Osteoblast (primary cell): Measurements from ENCODE around the gene POC1B. TPM values are rescaled to one million over a fixed set of nuclear protein-coding genes. Genes with fewer than 3 reads are reported as not detected.

ENCODE experiments used
- DNase-seq: peaks from one replicate; pipeline ENCODE4 v3.0.0; 2011; ENCODE audit warnings: low spot score, mixed read lengths; ENCODE audit not compliant: insufficient read length; ENCODE audit errors: missing footprints
- H2AFZ ChIP-seq: 2 replicates; pipeline ENCODE4 v1.6.0; 2011; ENCODE audit warnings: mild to moderate bottlenecking, low read length
- H3K27ac ChIP-seq: 2 replicates; pipeline ENCODE4 v1.5.1; 2011; ENCODE audit warnings: mild to moderate bottlenecking, low read depth, low read length, moderate library complexity
- H3K27me3 ChIP-seq: 2 replicates; pipeline ENCODE4 v1.6.0; 2012; ENCODE audit warnings: mild to moderate bottlenecking, control low read depth, inconsistent platforms, low read length, moderate library complexity; ENCODE audit not compliant: insufficient read depth
- H3K36me3 ChIP-seq: 2 replicates; pipeline ENCODE4 v1.5.1; 2011; ENCODE audit warnings: mild to moderate bottlenecking, low read length, control low read depth, moderate library complexity; ENCODE audit not compliant: insufficient read depth
- H3K4me1 ChIP-seq: 2 replicates; pipeline ENCODE4 v1.5.1; 2011; ENCODE audit warnings: mild to moderate bottlenecking, low read length, control low read depth, moderate library complexity; ENCODE audit not compliant: insufficient read depth
- H3K4me2 ChIP-seq: 2 replicates; pipeline ENCODE4 v1.6.0; 2011; ENCODE audit warnings: mild to moderate bottlenecking, low read length; ENCODE audit not compliant: insufficient read depth
- H3K4me3 ChIP-seq: fragments of 200-600 bp; sonication (generic); 3 replicates; pipeline ENCODE4 v1.5.1; 2012; ENCODE audit warnings: mild to moderate bottlenecking, low read length, inconsistent platforms; ENCODE audit not compliant: insufficient read depth
- H3K79me2 ChIP-seq: 2 replicates; pipeline ENCODE4 v1.6.0; 2012; ENCODE audit warnings: mild to moderate bottlenecking, low read length, control low read depth, inconsistent platforms; ENCODE audit not compliant: insufficient read depth
- H3K9me3 ChIP-seq: 2 replicates; pipeline ENCODE4 v1.5.1; 2011; ENCODE audit warnings: low read depth, low read length, control low read depth
- H4K20me1 ChIP-seq: 2 replicates; pipeline ENCODE4 v1.6.0; 2012; ENCODE audit warnings: mild to moderate bottlenecking, low read length, control low read depth; ENCODE audit not compliant: insufficient read depth
- CTCF ChIP-seq: IDR thresholded peaks from 2 replicates; pipeline ENCODE4 v1.5.1; 2011; ENCODE audit warnings: mild to moderate bottlenecking, low read depth, low read length, moderate library complexity; ENCODE audit errors: extremely low read depth
- total RNA-seq: library from RNA; depleted of rRNA; stranded (reverse); fragments of >200 nt; gene quantifications from 2 replicates; pipeline ENCODE4 v1.2.3, GENCODE V29; 2012

The POC1B gene
- total RNA-seq, 1 donor, result 10.9 TPM

GRCh38 chr12:89429528-89429927, 96.3 kb downstream of the POC1B start:
- no peak overlapping the region for H2AFZ ChIP-seq
- H3K27ac ChIP-seq, result no peak overlapping the region
- H3K4me2 ChIP-seq, result no peak overlapping the region
- H3K4me1 ChIP-seq, result peaks cover 13% of the 10 kb centered on the region
- H3K36me3 ChIP-seq, result no peaks in the 10 kb centered on the region
- H3K79me2 ChIP-seq, result no peaks in the 10 kb centered on the region
- H4K20me1 ChIP-seq, result no peaks in the 10 kb centered on the region
- no peaks in the 10 kb centered on the region for H3K27me3 ChIP-seq
- no peak for TF ChIP-seq CTCF
- no peak for DNase-seq
- H3K9me3 ChIP-seq, result no peaks in the 10 kb centered on the region
- H3K4me3 ChIP-seq, result no peak overlapping the region

- TF ChIP-seq CTCF, result no peak
- Histone ChIP-seq H2AFZ (peak overlapping the region; percentile 37), H3K4me2 (no peak overlapping the region), H3K9me3 (no peaks in the 10 kb centered on the region), H3K27ac (peak overlapping the region; percentile 49), H3K27me3 (no peaks in the 10 kb centered on the region), H3K79me2 (no peaks in the 10 kb centered on the region), H3K4me3 (no peak overlapping the region), H3K4me1 (peaks cover 10% of the 10 kb centered on the region), H3K36me3 (no peaks in the 10 kb centered on the region), H4K20me1 (no peaks in the 10 kb centered on the region)
- no peak for DNase-seq
Measured at GRCh38 chr12:89427508-89428156, 98.2 kb downstream of the POC1B start.

- no peak overlapping the region for H3K4me2 ChIP-seq
- no peak overlapping the region for H3K27ac ChIP-seq
- no peak overlapping the region for H3K4me3 ChIP-seq
- no peak for TF ChIP-seq CTCF
- no peaks in the 10 kb centered on the region for H3K36me3 ChIP-seq
- peaks cover 7% of the 10 kb centered on the region for H3K4me1 ChIP-seq
- DNase-seq, result no peak
- H3K9me3 ChIP-seq, result no peaks in the 10 kb centered on the region
- H3K79me2 ChIP-seq, result no peaks in the 10 kb centered on the region
- no peaks in the 10 kb centered on the region for H3K27me3 ChIP-seq
- H2AFZ ChIP-seq, result no peak overlapping the region
- H4K20me1 ChIP-seq, result no peaks in the 10 kb centered on the region
Measured at GRCh38 chr12:89424846-89425245, 101.0 kb downstream of the POC1B start.

GRCh38 chr12:89424389-89424788, 101.5 kb downstream of the POC1B start:
- no peak for TF ChIP-seq CTCF

More at GRCh38 chr12:89424389-89424788, 101.5 kb downstream of the POC1B start:
- Histone ChIP-seq H3K36me3 (no peaks in the 10 kb centered on the region), H4K20me1 (no peaks in the 10 kb centered on the region), H3K4me1 (peaks cover 7% of the 10 kb centered on the region), H3K4me3 (no peak overlapping the region), H3K27me3 (no peaks in the 10 kb centered on the region), H2AFZ (no peak overlapping the region), H3K4me2 (no peak overlapping the region), H3K9me3 (no peaks in the 10 kb centered on the region), H3K79me2 (no peaks in the 10 kb centered on the region), H3K27ac (no peak overlapping the region)
- DNase-seq, result no peak
